NCI-H2107 (cell line): ENCODE results near the gene FXYD3.
A peak's percentile ranks its signal among the peaks of the same experiment; 100 is the strongest.
"Not testable (repeated sequence)": the region's sequence is repeated elsewhere in the genome, so short reads cannot be mapped to it uniquely, and the experiment has no call there.

Source experiments
- DNase-seq: peaks from one replicate; lab custom pipeline; 2025; lab: John Stamatoyannopoulos, UW

Gene FXYD3

DNA sequence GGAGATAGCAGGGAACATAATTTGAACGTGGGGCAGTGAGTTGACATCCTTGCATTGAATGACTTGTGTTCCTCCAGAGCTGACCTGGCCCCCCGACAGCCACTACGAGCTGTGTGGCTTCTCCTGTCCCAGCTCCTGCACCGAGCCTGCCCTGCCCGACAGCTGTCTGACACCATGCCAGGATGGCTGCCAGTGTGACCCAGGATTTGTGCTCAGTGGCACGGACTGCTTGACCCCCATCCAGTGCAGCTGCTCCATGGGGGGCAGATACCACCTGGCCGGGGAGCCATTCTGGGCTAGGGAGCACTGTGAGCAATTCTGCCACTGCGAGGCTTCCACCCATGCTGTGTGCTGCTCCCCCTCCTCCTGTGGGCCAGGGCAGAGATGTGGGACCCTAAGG is 29.2 kb upstream of the FXYD3 start:
- DNase-seq, result no peak

DNA sequence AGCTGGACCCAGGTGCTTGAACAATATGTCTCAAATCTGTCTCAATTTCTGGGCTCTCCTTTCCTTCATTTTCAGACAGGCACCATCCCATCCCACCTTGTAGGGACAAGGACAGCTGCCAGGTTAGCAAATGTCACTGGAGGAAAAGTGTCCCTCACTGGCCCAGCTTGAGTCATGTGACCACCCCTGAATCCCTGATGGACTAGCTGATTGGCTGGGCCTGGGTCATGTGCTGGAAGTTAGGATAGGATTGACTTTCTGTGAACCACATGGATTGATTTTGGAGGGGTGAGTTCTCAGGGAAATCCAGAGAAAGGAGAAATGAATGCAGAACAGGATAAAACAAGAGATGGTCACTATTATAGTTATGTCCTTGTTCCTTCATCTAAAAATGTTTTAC is 28.2 kb upstream of the FXYD3 start:
- DNase-seq, result no peak

DNA sequence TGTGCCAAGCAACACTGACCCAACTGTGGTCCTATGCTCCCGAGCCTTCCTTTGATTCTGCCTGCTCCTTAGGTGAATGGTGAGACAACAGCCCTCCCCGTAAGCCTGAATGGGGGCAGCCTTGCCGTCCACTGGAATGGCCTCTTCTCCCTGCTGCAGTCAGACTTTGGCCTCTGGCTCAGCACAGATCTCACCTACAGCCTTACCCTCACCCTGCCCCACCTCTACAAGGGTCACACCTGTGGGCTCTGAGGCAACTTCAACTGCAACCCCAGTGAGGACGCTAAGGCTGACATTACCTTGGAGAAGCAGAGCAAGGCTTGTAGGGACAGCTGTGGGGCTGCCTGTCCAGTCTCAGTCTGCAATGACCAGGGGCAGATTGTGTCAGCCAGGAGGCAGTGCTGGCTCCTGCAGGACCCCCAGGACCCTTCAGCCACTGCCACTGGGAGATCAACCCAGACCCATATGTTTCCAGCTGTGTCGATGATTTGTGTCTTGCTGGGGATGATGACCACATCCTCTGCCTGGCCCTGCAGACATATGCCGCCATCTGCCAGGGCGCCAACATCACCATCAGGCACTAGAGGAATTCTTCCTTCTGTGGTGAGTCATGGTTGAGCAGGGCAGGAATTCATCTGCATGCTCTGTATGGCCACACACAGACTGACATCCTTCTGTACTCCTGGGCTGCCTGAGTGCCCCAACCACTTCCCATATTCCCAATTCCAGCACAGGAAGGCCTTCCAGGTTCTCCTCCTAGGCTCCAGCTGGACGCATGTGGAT is 27.3 kb upstream of the FXYD3 start:
- DNase-seq, result no peak

DNA sequence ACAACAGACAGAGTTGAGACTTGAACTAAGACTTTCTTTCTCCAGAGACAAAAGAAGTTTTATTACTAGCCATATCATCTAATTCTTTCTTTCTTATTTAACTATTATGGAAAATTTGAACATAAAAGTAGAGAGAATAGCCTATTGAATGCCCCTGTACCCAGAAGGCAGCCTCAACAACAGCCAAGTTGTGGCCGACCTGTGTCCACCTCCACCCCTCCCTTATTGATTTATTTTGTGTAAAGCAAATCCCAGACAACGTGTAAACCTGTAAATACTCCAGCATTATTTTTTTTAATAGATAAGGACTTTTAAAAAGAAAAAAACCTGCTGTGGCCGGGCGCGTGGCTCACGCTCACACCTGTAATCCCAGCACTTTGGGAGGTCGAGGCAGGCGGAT is 26.1 kb upstream of the FXYD3 start:
- DNase-seq, result no peak

GRCh38 chr19:35090160-35090505 is 25.5 kb upstream of the FXYD3 start:
- no peak for DNase-seq

GRCh38 chr19:35090506-35091214 is 25.0 kb upstream of the FXYD3 start:
- peak; percentile 50 for DNase-seq

DNA sequence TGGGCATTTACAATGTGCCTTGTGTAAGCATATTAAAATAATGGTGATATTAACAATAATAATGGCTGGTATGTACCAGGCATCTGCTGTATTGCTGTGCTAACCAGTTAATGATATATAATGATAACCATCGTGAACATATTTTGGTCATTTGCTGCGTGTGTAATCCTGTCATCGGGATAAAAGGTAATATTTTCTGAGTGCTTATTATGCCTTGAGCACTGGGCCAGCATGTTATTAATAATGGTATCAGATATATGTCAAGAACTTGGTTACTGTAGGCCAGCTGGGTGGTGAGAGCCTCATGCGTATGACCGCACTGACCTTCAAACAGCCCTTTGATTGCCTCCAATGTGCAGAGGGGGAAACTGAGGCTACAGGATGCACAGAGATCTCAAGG is 22.2 kb upstream of the FXYD3 start:
- no peak for DNase-seq

DNA sequence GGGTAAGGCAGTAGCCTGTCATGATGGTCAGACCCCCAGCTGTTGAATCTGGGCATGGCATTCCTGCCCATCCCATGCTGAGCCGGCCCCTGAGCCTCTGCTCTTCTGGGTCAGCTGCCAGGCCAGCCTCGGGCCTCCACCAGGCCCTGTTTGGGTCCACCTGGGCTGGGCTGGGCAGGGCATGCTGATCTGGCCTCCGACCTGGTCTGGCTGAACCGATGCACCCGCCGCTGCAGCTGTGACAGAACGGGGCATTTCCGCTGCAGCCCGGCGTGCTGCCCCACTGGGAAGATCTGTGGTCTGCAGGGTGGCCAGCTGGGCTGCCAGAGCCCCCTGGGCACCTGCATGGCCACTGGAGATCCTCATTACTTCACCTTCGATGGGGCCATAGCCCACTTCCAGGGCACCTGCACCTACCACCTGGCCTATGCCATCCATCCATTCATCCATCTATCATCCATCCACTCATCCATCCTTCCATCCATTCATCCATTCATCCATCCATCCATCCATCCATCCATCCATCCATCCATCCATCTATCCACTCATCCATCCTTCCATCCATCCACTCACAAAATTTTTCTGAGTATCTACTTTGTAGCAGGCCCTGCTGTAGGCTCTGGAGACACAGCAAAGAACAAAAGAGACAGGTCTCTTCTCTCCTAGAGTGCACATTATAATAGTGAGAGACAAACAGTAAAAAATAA is 21.5 kb upstream of the FXYD3 start:
- DNase-seq, result no peak

- DNase-seq, result no peak
These were observed 21.0 kb upstream of the FXYD3 start for GRCh38 chr19:35094656-35095055.

DNA sequence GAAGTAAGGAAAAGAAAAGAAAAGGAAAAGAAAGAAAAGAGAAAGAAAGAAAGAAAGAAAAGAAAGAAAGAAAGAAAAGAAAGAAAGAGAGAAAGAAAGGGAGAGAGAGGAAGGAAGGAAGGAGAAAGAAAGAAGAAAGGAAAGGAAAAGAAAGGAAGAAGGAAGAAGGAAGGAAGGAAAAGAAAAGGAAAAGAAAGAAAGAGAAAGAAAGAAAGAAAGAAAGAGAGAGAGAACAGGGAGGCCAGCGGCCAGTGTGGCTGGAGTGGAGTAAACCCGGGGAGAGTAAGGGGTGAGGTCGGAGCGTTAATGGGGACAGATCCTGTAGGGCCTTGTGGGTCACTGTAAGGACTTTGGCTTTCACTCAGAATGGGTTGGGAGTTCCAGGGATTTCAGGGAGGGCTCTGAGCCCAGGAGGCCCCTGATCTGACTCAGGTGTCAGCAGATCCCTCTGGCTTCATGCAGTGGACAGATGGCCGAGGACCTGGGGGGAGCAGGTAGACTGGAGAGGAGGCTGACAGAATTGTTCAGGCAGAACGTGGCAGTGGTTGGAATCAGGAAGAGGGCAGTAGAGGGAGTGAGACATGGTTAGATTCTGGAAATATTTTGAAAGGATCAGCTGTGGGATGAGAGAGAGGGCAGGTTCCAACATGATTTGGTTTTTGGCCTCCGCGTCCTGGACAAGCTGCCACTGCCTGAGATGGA is 19.8 kb upstream of the FXYD3 start:
- no peak for DNase-seq

DNA sequence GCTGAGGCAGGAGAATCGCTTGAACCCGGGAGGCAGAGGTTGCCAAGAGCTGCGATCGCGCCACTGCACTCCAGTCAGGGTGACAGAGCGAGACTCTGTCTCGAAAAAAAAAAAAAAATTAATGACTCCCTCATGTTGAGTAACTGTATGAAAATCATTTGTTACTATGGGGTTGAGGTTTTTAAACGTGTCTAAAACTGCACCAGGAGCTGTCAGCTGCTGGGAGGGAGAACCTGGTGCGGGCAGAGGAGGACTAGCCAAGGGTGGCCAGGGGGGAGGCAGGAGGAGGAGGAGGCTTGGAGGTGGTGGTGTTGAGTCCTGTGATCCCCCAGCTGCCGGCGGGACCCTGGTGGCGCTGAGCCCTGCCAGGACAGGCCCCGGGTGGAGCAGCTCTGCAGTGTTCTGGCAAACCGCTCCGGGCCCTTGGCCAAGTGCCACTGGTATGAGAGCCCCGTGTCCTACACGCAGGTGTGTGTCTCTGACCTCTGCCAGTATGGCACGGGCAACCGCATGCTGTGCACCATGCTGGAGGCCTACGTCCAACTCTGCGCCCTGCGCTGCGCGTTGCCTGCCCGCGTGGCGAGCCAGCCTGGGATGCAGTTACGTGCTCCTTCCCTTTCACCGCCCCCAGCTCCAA is 17.1 kb upstream of the FXYD3 start:
- DNase-seq, result no peak

DNA sequence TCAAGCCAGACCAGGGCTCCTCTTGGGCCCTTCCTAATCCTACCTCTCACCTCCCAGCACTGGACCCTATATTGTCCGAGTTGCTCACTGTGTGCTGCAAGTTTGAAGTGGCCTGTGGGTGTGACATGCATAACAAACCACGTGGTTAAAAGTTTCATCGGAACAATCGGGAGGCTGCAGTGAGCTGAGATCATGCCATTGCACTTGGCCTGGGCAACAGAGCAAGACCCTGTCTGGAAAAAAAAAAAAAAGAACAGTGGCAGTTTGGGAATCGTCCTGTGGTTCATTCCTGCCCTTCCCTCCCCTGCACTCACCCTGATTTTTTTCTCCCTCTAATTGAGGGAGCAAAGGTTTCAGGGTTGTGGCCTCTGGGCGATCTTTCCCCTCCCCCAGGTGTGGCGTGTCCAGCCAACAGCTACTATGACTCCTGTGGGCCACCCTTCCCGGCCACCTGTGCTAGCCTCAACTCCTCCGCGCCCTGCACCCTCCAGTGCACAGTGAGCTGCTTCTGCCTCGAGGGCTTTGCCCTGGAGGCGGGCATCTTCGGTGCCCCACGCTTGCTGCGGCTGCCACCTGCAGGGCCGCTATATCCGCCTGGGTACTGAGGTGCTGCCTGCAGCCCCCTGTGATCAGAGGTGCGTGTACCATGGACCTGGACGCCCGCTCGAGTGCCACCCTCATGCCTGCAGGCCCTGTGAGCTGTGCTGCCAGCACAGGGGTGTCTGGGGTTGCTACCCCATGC is 16.3 kb upstream of the FXYD3 start:
- DNase-seq, result no peak

DNA sequence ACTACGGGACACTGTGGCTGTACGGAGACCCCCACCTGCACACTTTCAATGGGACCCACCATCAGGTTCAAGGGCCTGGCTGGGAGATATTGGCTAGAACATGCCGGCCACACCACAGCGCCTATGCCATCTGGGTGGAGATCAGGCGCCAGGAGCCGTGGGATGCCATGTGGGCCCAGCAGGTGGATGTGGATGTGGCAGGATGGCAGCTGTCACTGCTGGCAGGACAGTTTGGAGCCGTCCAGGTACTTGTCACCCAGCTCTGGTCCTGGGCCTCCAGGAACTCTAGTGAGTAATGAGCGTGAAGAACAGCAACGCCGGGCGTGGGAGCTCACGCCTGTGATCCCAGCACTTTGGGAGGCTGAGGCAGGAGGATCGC is 15.7 kb upstream of the FXYD3 start:
- no peak for DNase-seq

DNA sequence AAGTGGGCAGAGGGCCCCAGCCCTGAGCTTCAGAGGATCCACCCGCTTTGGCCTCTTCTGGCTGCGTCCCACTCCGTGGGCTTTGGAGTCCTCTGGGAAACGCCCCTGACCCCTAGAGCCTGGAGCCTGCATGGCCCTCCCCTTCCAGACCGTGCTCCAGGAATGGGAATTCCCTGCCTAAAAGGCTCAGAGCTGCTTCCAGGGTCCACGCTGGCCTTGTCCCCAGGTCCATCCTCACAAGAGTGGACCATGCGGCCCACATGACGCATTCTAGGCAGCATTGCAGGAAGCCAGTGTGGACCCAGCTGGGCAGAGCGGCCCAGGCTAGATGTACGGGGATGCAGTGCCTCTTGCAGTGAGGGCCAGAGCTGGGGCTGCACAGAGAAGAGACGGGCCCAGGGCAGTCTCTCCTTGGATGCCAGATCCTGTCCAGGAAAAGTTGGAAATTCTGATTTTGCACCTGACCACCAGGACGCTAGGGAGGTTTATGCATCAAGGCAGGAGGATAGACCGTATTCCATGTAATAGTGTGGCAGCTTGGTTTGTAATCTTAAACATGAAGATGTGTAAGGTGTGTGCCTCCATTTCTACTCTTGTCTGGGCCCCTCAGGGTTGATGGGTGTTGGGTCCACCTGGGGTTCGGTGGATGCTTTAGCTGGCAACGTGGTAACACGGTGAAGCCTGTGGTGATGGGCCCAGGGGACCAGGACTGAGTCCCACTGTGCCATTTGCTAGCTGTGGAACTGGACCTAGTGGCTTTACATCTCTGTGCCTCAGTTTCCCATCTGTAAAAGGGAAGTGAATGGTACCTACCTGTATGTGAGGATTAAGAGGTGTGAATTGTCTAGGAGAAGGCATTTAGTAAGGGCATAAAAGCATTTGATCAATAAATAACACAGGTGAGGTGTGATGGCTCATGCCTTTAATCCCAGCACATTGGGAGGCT is 14.8 kb upstream of the FXYD3 start:
- DNase-seq, result no peak

DNA sequence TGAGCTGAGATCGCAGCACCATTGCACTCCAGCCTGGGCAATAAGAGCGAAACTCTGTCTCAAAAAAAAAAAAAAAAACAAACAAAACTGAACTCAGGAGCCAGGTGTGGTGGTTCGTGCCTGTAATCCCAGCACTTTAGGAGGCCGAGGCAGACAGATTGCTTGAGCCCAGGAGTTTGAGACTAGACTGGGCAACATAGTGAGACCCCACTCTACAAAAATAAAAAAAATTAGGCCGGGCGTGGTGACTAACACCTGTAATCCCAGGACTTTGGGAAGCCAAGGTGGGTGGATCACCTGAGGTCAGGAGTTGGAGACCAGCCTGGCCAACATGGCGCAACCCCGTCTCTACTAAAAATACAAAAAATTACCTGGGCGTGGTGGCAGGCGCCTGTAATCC is 13.7 kb upstream of the FXYD3 start:
- not testable (repeated sequence) for DNase-seq

DNA sequence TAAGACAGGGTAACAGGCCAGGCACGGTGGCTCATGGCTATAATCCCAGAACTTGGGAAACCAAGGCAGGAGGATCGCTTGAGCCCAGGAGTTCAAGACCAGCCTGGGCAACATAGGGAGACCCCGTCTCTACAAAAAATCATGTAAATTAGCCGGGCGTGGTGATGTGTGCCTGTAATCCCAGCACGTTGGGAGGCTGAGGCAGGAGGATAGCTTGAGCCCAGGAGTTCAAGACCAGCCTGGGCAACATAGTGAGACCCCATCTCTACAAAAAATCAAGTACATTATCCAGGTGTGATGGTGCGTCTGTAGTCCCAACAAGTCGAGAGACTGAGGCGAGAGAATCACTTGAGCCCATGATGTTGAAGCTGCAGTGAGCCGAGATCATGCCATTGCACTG is 12.0 kb upstream of the FXYD3 start:
- DNase-seq, result not testable (repeated sequence)

GRCh38 chr19:35104361-35104760 is 11.3 kb upstream of the FXYD3 start:
- DNase-seq, result no peak

- no peak for DNase-seq
These were observed 10.6 kb upstream of the FXYD3 start for GRCh38 chr19:35105047-35105410.

- DNase-seq, result no peak
These were observed 10.0 kb upstream of the FXYD3 start for GRCh38 chr19:35105411-35106290.

DNA sequence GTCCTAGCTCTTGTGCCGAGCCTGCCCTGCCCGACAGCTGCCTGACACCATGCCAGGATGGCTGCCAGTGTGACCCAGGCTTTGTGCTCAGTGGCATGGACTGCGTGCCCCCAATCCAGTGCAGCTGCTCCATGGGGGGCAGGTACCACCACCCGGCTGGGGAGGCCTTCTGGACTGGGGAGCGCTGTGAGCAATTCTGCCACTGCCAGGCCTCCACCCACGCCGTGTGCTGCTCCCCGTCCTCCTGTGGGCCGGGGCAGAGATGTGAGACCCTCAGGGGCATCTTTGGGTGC is 9.4 kb upstream of the FXYD3 start:
- no peak for DNase-seq
